HepG2 (cell line): ENCODE data around the gene INO80E. TPM values are rescaled to one million over a fixed set of nuclear protein-coding genes. Genes with fewer than 3 reads are reported as not detected.

Source experiments
- EED ChIP-seq: sonication (generic); formaldehyde crosslinking; IDR thresholded peaks from 2 replicates; pipeline ENCODE4 v1.5.0; 2020; ENCODE audit warnings: mild to moderate bottlenecking, missing genetic modification reagents
- FOXJ3 ChIP-seq: sonication (generic); formaldehyde crosslinking; IDR thresholded peaks from 2 replicates; pipeline ENCODE4 v1.4.0; 2020; ENCODE audit warnings: missing genetic modification reagents, mild to moderate bottlenecking, borderline replicate concordance
- ISX ChIP-seq: sonication (generic); formaldehyde crosslinking; conservative IDR thresholded peaks from 2 replicates; pipeline ENCODE4 v1.5.0; 2020; ENCODE audit warnings: missing genetic modification reagents
- MLLT10 ChIP-seq: sonication (generic); formaldehyde crosslinking; IDR thresholded peaks from 2 replicates; pipeline ENCODE4 v1.4.0; 2020; ENCODE audit warnings: missing genetic modification reagents
- NFKBIZ ChIP-seq: IDR thresholded peaks from 2 replicates; pipeline ENCODE4 v1.6.1; 2018; ENCODE audit warnings: missing genetic modification reagents, missing compliant biosample characterization
- ONECUT2 ChIP-seq: sonication (generic); formaldehyde crosslinking; IDR thresholded peaks from 2 replicates; pipeline ENCODE4 v1.4.0; 2020; ENCODE audit warnings: missing genetic modification reagents
- PCBP1 ChIP-seq: fragments of 200-400 bp; formaldehyde crosslinking; IDR thresholded peaks from 2 replicates; pipeline ENCODE4 v1.6.1; 2017; ENCODE audit warnings: mild to moderate bottlenecking, low read depth, low read length, borderline replicate concordance
- SETDB1 ChIP-seq: sonication (generic); formaldehyde crosslinking; IDR thresholded peaks from 2 replicates; pipeline ENCODE4 v1.5.1; 2020; ENCODE audit warnings: missing genetic modification reagents, mild to moderate bottlenecking, borderline replicate concordance
- TSC22D2 ChIP-seq: sonication (generic); formaldehyde crosslinking; IDR thresholded peaks from 2 replicates; pipeline ENCODE4 v1.5.1; 2020; ENCODE audit warnings: missing genetic modification reagents, mild to moderate bottlenecking, borderline replicate concordance
- ZNF121 ChIP-seq: sonication (generic); formaldehyde crosslinking; IDR thresholded peaks from 2 replicates; pipeline ENCODE4 v1.5.0; 2020; ENCODE audit warnings: mild to moderate bottlenecking, missing genetic modification reagents
- ZNF274 ChIP-seq: sonication (generic); formaldehyde crosslinking; IDR thresholded peaks from 2 replicates; pipeline ENCODE4 v1.5.1; 2020; ENCODE audit warnings: mild to moderate bottlenecking, missing genetic modification reagents
- ZNF431 ChIP-seq: sonication (generic); formaldehyde crosslinking; IDR thresholded peaks from 2 replicates; pipeline ENCODE4 v1.9.0; 2022; ENCODE audit warnings: missing genetic modification reagents, low read depth, mild to moderate bottlenecking, borderline replicate concordance
- ZNF772 ChIP-seq: sonication (generic); formaldehyde crosslinking; IDR thresholded peaks from 2 replicates; pipeline ENCODE4 v1.5.0; 2020; ENCODE audit warnings: mild to moderate bottlenecking, missing genetic modification reagents
- polyA plus RNA-seq, 8 experiments: library from polyadenylated mRNA; depleted of rRNA in 3 of 8; stranded (reverse) in 7 of 8; unstranded in 1 of 8; fragments of >200 nt; fragmentation: Illumina TruSeq in 4 of 8; extraction: Trizol in 4 of 8; gene quantifications; 2 replicates each; pipeline versions ENCODE4 v1.2.1 to v1.2.3, GENCODE V29; 2011 to 2016; ENCODE audit warnings: low read depth in 4 of 8, missing spikeins in 1 of 8, mixed read lengths in 1 of 8; ENCODE audit not compliant: insufficient read depth in 1 of 8
- total RNA-seq, 5 experiments: library from RNA; depleted of rRNA; stranded (reverse); fragments of >200 nt; fragmentation: Illumina TruSeq; extraction: Trizol; gene quantifications; 2 replicates each; pipeline ENCODE4 v1.2.3, GENCODE V29; 2016; ENCODE audit warnings: low read depth in 1 of 5
- TF ChIP-seq, protein P1 (sequence below): IDR thresholded peaks from 2 replicates; pipeline ENCODE4 v1.6.1; 2016; ENCODE audit warnings: missing biosample characterization, missing genetic modification reagents, low read depth
- TF ChIP-seq, protein P2 (sequence below): sonication (generic); formaldehyde crosslinking; IDR thresholded peaks from 2 replicates; pipeline ENCODE4 v1.5.0; 2020; ENCODE audit warnings: mild to moderate bottlenecking, missing genetic modification reagents
- TF ChIP-seq, protein P3 (sequence below): sonication (generic); formaldehyde crosslinking; IDR thresholded peaks from 2 replicates; pipeline ENCODE4 v1.8.0; 2022; ENCODE audit warnings: missing genetic modification reagents, mild to moderate bottlenecking, moderate library complexity, borderline replicate concordance
- TF ChIP-seq, protein P4 (sequence below): IDR thresholded peaks from 2 replicates; pipeline ENCODE4 v1.6.1; 2012; ENCODE audit warnings: low read length, improper control_type of control experiment
- TF ChIP-seq, protein P5 (sequence below): IDR thresholded peaks from 2 replicates; pipeline ENCODE4 v1.6.1; 2016; ENCODE audit warnings: missing compliant biosample characterization, missing genetic modification reagents, borderline replicate concordance

Gene INO80E
- total and polyA plus RNA-seq, 2 of the 13 experiments (the other 11 are each of a cell fraction or from before 2014, with no cell fraction given), result 25.8 to 45.6 TPM

DNA sequence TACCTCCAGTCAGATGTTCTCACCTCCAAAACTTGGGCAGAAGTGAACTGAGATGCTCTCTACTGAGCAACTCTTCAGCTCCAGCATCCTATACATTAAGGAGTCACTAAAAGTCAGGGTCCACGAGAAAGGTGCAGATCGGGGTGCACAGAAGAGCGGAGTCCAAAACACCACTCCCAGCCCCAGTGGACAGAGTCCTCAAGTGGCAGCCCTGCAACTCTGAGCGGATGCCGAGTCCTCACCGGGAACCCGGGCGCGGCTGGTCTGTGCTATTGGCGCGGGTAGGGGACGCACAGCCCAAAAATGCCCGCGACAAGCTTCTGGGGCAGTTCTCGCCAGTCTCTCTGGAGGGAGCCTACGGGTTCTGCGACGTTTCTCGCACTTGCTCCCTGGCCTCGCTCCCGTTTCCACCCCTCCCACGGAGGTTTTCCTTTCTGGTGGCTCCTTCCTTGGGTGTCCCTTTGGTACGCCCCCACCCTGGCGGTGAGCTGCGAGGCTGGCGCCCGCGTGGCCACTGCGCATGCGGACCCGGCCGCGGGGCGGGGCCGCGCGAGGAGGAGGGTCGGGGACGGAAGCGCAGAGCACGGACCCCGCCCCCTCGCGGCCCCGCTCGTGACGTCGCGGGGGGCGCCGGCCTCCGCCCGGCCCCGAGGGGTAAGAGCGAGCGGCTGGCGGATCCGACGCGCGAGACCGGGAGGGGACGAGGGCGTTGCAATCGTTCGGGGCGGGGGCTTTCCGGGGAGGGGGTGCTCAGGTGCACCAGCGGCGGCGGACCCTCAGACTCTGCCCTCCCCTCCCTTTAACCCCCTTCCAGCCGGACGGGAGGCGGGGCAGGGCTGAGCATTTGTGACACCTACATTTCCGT lies 34.3 kb upstream of the INO80E start, which contains the start of gene TMEM219 (continued):
- TF ChIP-seq, protein P1, sequence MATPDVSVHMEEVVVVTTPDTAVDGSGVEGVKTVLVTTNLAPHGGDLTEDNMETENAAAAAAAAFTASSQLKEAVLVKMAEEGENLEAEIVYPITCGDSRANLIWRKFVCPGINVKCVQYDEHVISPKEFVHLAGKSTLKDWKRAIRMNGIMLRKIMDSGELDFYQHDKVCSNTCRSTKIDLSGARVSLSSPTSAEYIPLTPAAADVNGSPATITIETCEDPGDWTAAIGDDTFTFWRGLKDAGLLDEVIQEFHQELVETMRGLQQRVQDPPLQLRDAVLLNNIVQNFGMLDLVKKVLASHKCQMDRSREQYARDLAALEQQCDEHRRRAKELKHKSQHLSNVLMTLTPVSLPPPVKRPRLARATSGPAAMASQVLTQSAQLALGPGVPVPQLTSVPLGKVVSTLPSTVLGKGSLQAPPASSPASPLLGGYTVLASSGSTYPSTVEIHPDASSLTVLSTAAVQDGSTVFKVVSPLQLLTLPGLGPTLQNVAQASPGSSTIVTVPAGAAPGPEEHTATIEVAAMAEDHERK (CRISPR knock-in tag), result 0 out of 2 replicates have a peak, but pooled peaks have one; percentile 36
- TF ChIP-seq, protein P2, sequence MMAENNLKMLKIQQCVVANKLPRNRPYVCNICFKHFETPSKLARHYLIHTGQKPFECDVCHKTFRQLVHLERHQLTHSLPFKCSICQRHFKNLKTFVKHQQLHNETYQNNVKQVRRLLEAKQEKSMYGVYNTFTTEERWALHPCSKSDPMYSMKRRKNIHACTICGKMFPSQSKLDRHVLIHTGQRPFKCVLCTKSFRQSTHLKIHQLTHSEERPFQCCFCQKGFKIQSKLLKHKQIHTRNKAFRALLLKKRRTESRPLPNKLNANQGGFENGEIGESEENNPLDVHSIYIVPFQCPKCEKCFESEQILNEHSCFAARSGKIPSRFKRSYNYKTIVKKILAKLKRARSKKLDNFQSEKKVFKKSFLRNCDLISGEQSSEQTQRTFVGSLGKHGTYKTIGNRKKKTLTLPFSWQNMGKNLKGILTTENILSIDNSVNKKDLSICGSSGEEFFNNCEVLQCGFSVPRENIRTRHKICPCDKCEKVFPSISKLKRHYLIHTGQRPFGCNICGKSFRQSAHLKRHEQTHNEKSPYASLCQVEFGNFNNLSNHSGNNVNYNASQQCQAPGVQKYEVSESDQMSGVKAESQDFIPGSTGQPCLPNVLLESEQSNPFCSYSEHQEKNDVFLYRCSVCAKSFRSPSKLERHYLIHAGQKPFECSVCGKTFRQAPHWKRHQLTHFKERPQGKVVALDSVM, result peak; percentile 43; the same call in 1 of the 2 replicates
- 0 out of 2 replicates have a peak, but pooled peaks have one; percentile 14 for TF ChIP-seq FOXJ3
- TF ChIP-seq PCBP1, result peak; percentile 77; the same call in 1 of the 2 replicates
- TF ChIP-seq TSC22D2 (CRISPR knock-in tag), result no peak
- TF ChIP-seq, protein P3, sequence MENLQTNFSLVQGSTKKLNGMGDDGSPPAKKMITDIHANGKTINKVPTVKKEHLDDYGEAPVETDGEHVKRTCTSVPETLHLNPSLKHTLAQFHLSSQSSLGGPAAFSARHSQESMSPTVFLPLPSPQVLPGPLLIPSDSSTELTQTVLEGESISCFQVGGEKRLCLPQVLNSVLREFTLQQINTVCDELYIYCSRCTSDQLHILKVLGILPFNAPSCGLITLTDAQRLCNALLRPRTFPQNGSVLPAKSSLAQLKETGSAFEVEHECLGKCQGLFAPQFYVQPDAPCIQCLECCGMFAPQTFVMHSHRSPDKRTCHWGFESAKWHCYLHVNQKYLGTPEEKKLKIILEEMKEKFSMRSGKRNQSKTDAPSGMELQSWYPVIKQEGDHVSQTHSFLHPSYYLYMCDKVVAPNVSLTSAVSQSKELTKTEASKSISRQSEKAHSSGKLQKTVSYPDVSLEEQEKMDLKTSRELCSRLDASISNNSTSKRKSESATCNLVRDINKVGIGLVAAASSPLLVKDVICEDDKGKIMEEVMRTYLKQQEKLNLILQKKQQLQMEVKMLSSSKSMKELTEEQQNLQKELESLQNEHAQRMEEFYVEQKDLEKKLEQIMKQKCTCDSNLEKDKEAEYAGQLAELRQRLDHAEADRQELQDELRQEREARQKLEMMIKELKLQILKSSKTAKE (CRISPR knock-in tag), result no peak
- peak; percentile 5; the same call in 1 of the 2 replicates for TF ChIP-seq ZNF431 (CRISPR knock-in tag)
- no peak for TF ChIP-seq NFKBIZ (CRISPR knock-in tag)
- TF ChIP-seq, protein P4, sequence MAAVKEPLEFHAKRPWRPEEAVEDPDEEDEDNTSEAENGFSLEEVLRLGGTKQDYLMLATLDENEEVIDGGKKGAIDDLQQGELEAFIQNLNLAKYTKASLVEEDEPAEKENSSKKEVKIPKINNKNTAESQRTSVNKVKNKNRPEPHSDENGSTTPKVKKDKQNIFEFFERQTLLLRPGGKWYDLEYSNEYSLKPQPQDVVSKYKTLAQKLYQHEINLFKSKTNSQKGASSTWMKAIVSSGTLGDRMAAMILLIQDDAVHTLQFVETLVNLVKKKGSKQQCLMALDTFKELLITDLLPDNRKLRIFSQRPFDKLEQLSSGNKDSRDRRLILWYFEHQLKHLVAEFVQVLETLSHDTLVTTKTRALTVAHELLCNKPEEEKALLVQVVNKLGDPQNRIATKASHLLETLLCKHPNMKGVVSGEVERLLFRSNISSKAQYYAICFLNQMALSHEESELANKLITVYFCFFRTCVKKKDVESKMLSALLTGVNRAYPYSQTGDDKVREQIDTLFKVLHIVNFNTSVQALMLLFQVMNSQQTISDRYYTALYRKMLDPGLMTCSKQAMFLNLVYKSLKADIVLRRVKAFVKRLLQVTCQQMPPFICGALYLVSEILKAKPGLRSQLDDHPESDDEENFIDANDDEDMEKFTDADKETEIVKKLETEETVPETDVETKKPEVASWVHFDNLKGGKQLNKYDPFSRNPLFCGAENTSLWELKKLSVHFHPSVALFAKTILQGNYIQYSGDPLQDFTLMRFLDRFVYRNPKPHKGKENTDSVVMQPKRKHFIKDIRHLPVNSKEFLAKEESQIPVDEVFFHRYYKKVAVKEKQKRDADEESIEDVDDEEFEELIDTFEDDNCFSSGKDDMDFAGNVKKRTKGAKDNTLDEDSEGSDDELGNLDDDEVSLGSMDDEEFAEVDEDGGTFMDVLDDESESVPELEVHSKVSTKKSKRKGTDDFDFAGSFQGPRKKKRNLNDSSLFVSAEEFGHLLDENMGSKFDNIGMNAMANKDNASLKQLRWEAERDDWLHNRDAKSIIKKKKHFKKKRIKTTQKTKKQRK, result no peak
- peak; percentile 19 for TF ChIP-seq EED (CRISPR knock-in tag)
- no peak for TF ChIP-seq ISX (CRISPR knock-in tag)
- TF ChIP-seq ZNF121 (CRISPR knock-in tag), result no peak
- TF ChIP-seq ONECUT2 (CRISPR knock-in tag), result no peak
- TF ChIP-seq SETDB1 (CRISPR knock-in tag), result no peak
- TF ChIP-seq ZNF274 (CRISPR knock-in tag), result no peak
- peak; percentile 35; the same call in 1 of the 2 replicates for TF ChIP-seq ZNF772 (CRISPR knock-in tag)
- TF ChIP-seq MLLT10 (CRISPR knock-in tag), result no peak
- TF ChIP-seq, protein P5, sequence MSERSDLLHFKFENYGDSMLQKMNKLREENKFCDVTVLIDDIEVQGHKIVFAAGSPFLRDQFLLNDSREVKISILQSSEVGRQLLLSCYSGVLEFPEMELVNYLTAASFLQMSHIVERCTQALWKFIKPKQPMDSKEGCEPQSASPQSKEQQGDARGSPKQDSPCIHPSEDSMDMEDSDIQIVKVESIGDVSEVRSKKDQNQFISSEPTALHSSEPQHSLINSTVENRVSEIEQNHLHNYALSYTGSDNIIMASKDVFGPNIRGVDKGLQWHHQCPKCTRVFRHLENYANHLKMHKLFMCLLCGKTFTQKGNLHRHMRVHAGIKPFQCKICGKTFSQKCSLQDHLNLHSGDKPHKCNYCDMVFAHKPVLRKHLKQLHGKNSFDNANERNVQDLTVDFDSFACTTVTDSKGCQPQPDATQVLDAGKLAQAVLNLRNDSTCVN (CRISPR knock-in tag), result peak; percentile 74
